SJSA1 (cell line): Measurements from ENCODE around the gene ERN1. TPM values are rescaled to one million over a fixed set of nuclear protein-coding genes. Genes with fewer than 3 reads are reported as not detected.

Source experiments
- DNase-seq, 2 experiments: peaks; one replicate each; pipeline ENCODE4 v3.0.0-alpha.2; 2015 to 2020; ENCODE audit warnings: low spot score in 2 of 2, low read depth in 1 of 2
- H3K27ac ChIP-seq: fragments of 250-450 bp; sonication (Bioruptor Pico); 2 replicates; pipeline ENCODE4 v1.5.1; 2020; ENCODE audit warnings: mild to moderate bottlenecking, moderate library complexity
- H3K27me3 ChIP-seq: fragments of 250-450 bp; sonication (Bioruptor Pico); replicated peaks from 2 replicates; pipeline ENCODE4 v1.5.1; 2020; ENCODE audit warnings: mild to moderate bottlenecking, moderate library complexity
- H3K36me3 ChIP-seq: fragments of 250-450 bp; sonication (Bioruptor Pico); 2 replicates; pipeline ENCODE4 v1.5.1; 2020; ENCODE audit warnings: mild to moderate bottlenecking
- H3K4me1 ChIP-seq: fragments of 250-450 bp; sonication (Bioruptor Pico); replicated peaks from 2 replicates; pipeline ENCODE4 v1.6.1; 2021; ENCODE audit warnings: mild to moderate bottlenecking
- H3K4me3 ChIP-seq: fragments of 250-450 bp; sonication (Bioruptor Pico); 2 replicates; pipeline ENCODE4 v1.5.1; 2020; ENCODE audit warnings: mild to moderate bottlenecking
- H3K9me3 ChIP-seq: fragments of 250-450 bp; sonication (Bioruptor Pico); replicated peaks from 2 replicates; pipeline ENCODE4 v1.5.1; 2020; ENCODE audit warnings: mild to moderate bottlenecking
- total RNA-seq: library from RNA; depleted of rRNA; stranded (reverse); fragments of >200 nt; shearing (Covaris generic); gene quantifications from 2 replicates; pipeline ENCODE4 v1.2.3, GENCODE V29; 2014

The ERN1 gene
- total RNA-seq, 1 experiment from 2014 or later: 5.8 TPM

- Histone ChIP-seq H3K36me3 (no peaks in the 10 kb centered on the region), H3K27me3 (peaks cover 31% of the 10 kb centered on the region), H3K4me1 (peaks cover 6% of the 10 kb centered on the region), H3K27ac (no peak overlapping the region), H3K9me3 (no peaks in the 10 kb centered on the region), H3K4me3 (no peak overlapping the region)
- no peak for DNase-seq
Observed at GRCh38 chr17:64002658-64003525, 127.1 kb downstream of the ERN1 start.

- peaks cover 8% of the 10 kb centered on the region for H3K4me1 ChIP-seq
- H3K4me3 ChIP-seq: no peak overlapping the region
- no peak for DNase-seq
- peaks cover 40% of the 10 kb centered on the region for H3K27me3 ChIP-seq
- no peaks in the 10 kb centered on the region for H3K36me3 ChIP-seq
- H3K9me3 ChIP-seq: no peaks in the 10 kb centered on the region
- no peak overlapping the region for H3K27ac ChIP-seq
Observed at GRCh38 chr17:64001763-64002529, 128.0 kb downstream of the ERN1 start.

GRCh38 chr17:64001091-64001579 is 128.8 kb downstream of the ERN1 start:
- Histone ChIP-seq H3K4me1 (peaks cover 8% of the 10 kb centered on the region), H3K27me3 (peaks cover 40% of the 10 kb centered on the region), H3K27ac (no peak overlapping the region), H3K36me3 (no peaks in the 10 kb centered on the region), H3K9me3 (no peaks in the 10 kb centered on the region), H3K4me3 (no peak overlapping the region)
- DNase-seq: no peak

GRCh38 chr17:63999680-64000531 is 130.0 kb downstream of the ERN1 start:
- Histone ChIP-seq H3K4me1 (peaks cover 8% of the 10 kb centered on the region), H3K36me3 (no peaks in the 10 kb centered on the region), H3K27me3 (peaks cover 45% of the 10 kb centered on the region)

GRCh38 chr17:63998721-63999679 is 130.9 kb downstream of the ERN1 start:
- no peaks in the 10 kb centered on the region for H3K36me3 ChIP-seq
- H3K4me1 ChIP-seq: peaks cover 8% of the 10 kb centered on the region
- peaks cover 41% of the 10 kb centered on the region for H3K27me3 ChIP-seq
- H3K27ac ChIP-seq: no peak overlapping the region
- no peaks in the 10 kb centered on the region for H3K9me3 ChIP-seq
- no peak for DNase-seq
- no peak overlapping the region for H3K4me3 ChIP-seq

More at GRCh38 chr17:63999680-64000531, 130.0 kb downstream of the ERN1 start:
- Histone ChIP-seq H3K4me3 (no peak overlapping the region), H3K9me3 (no peaks in the 10 kb centered on the region), H3K27ac (no peak overlapping the region)
- DNase-seq: no peak

- Histone ChIP-seq H3K9me3 (no peaks in the 10 kb centered on the region), H3K4me3 (peak within 1 kb of the TSS; percentile 35), H3K36me3 (no peaks in the 10 kb centered on the region), H3K27ac (no peak within 1 kb of the TSS), H3K27me3 (peaks cover 45% of the 10 kb centered on the region), H3K4me1 (peaks cover 8% of the 10 kb centered on the region)
- DNase-seq: peak; percentile 26 to 74
Observed at GRCh38 chr17:63998050-63998720, 131.8 kb downstream of the ERN1 start, which contains the start of gene PRR29. Gene PRR29 (plus strand): TSS chr17:63998351. CDS start chr17:63998365, 14 bp downstream.

- peaks cover 45% of the 10 kb centered on the region for H3K27me3 ChIP-seq
- H3K4me3 ChIP-seq: peak overlapping the region; percentile 35; the same call in 1 of the 2 replicates
- no peaks in the 10 kb centered on the region for H3K36me3 ChIP-seq
- no peak overlapping the region for H3K27ac ChIP-seq
- peaks cover 8% of the 10 kb centered on the region for H3K4me1 ChIP-seq
- H3K9me3 ChIP-seq: no peaks in the 10 kb centered on the region
- no peak for DNase-seq
Observed at GRCh38 chr17:63997341-63998048, 132.4 kb downstream of the ERN1 start.

GRCh38 chr17:63996430-63997182 is 133.3 kb downstream of the ERN1 start:
- H3K36me3 ChIP-seq: no peaks in the 10 kb centered on the region
- DNase-seq: no peak
- H3K9me3 ChIP-seq: no peaks in the 10 kb centered on the region
- no peak overlapping the region for H3K4me3 ChIP-seq
- no peak overlapping the region for H3K27ac ChIP-seq
- peaks cover 8% of the 10 kb centered on the region for H3K4me1 ChIP-seq
- peaks cover 47% of the 10 kb centered on the region for H3K27me3 ChIP-seq

GRCh38 chr17:63995626-63996025 is 134.3 kb downstream of the ERN1 start:
- no peak for DNase-seq
- H3K27ac ChIP-seq: no peak overlapping the region
- no peak overlapping the region for H3K4me3 ChIP-seq
- peaks cover 8% of the 10 kb centered on the region for H3K4me1 ChIP-seq
- no peaks in the 10 kb centered on the region for H3K9me3 ChIP-seq
- peaks cover 50% of the 10 kb centered on the region for H3K27me3 ChIP-seq
- H3K36me3 ChIP-seq: no peaks in the 10 kb centered on the region

GRCh38 chr17:63993368-63993985 is 136.5 kb downstream of the ERN1 start:
- Histone ChIP-seq H3K4me3 (no peak overlapping the region), H3K27me3 (peaks cover 50% of the 10 kb centered on the region), H3K36me3 (no peaks in the 10 kb centered on the region), H3K27ac (no peak overlapping the region), H3K4me1 (peaks cover 8% of the 10 kb centered on the region), H3K9me3 (no peaks in the 10 kb centered on the region)
- DNase-seq: no peak

- Histone ChIP-seq H3K4me3 (no peak overlapping the region), H3K9me3 (no peaks in the 10 kb centered on the region), H3K27ac (no peak overlapping the region), H3K4me1 (no peaks in the 10 kb centered on the region), H3K27me3 (peaks cover 35% of the 10 kb centered on the region), H3K36me3 (no peaks in the 10 kb centered on the region)
- DNase-seq: no peak
Observed at GRCh38 chr17:63991611-63992010, 138.3 kb downstream of the ERN1 start.
